Ureter (tissue), 1 donor: ENCODE results near the gene WWTR1. TPM values are rescaled to one million over a fixed set of nuclear protein-coding genes. Genes with fewer than 3 reads are reported as not detected.

Experiments
- DNase-seq: peaks from one replicate; pipeline ENCODE4 v3.0.0-alpha.2; 2020; ENCODE audit warnings: low spot score
- total RNA-seq: library from RNA; stranded (reverse); gene quantifications from one replicate; pipeline ENCODE4 v1.2.4, GENCODE V29; 2023
- donor health status: DM: yes; HTN: yes; CAD: no.

The WWTR1 gene
- total RNA-seq, 1 donor from 2014 or later, result 67.1 TPM

GRCh38 chr3:149534671-149535332, 123.0 kb downstream of the WWTR1 start:
- DNase-seq, result no peak

DNA sequence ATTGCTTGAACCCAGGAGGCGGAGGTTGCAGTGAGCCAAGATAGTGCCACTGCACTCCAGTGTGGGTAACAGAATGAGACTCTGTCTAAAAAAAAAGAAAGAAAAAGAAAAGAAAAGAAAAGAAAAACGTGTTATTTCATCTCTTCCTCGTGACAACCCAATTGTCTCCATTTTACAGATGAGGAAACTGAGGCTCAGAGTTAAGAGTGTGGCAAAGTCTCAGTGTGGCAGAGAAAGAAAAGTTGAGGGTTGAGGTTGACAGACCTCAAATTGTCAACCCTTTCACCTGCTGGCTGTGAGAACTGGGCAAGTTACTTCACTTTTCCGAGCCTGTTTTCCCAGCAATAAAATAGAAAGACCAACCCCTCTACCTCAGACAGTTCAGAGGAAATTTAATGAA, 123.7 kb downstream of the WWTR1 start:
- DNase-seq, result no peak

DNA sequence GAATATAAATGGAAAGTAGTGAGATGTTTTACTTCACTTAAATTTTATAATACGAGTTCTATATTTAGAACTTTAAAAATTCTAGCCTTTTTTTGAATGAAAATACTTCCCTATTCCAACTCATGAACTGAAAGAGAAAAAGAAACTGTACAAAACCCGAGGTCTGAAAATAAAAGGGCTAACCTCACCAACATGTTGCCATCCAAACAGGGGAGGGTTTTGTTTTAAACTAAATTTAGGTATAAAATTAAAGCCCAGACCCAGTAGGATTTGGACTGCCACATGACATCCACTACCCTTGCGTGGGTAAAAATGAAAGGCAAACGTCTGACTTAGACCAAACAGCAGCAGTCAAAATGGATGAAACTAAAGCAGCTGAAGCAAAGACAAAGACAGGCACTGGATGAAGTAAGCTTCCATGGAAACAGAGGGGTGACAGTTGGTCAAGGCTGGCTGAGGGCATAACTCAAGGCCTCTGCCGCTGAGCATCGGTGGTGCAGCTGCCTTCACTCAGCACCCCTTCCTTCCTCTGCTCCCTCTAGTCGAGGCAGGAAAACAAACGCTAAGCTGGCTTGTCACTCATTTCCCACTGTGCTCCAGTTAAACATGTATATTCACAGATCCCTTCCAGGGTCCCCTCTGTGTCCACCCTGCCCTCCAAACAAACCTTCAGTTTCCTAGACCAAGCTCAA, 125.2 kb downstream of the WWTR1 start:
- no peak for DNase-seq

GRCh38 chr3:149529099-149529498, 128.7 kb downstream of the WWTR1 start:
- DNase-seq, result no peak

DNA sequence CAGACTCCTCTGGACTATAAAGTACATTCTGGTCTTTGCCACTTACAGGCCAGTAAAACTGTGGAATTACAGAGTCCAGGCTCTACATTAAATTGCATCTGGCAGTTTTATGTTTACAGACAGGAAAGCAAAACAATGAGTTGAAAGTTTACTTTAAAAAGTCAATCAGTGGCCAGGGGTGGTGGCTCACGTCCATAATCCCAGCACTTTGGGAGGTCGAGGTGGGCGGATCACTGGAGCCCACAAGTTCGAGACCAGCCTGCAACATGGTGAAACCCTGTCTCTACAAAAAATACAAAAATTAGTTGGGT, 129.5 kb downstream of the WWTR1 start:
- DNase-seq, result no peak

DNA sequence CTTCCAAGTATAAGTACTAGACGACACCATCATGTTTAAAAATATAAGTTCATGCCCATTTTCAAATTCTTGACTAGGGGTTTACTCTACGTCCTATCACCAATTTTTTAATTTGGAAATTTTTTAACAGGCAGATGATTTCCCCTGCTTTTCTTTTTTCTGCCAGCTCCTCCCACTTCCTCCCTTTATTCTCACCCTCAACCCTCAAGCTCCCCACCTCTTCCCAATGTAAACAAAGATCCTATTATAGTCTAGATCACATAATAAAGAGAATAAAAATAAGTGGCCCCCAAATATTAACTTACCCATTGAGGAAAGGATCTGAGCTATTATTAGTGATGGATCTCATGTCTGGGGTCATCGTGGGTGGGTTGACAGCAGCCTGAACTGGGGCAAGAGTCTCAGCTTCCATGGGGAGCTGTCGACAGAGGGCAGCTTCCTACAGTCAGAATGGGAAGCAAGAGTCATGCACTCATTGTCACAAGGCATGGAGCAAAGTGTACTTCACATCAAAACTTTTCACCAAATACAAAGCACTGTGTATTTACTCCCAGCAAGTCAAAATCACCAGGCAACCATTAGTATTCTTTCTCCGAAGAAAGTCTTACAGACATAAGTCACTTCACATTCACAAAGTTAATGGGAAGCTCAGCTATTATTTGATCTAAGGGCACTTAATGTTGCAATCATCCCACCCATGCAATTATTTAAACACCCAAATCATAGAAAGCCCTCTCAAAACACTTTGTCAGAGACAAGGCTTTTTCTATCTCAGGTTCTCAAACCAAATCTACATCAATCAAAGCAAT, 130.1 kb downstream of the WWTR1 start:
- DNase-seq, result no peak

DNA sequence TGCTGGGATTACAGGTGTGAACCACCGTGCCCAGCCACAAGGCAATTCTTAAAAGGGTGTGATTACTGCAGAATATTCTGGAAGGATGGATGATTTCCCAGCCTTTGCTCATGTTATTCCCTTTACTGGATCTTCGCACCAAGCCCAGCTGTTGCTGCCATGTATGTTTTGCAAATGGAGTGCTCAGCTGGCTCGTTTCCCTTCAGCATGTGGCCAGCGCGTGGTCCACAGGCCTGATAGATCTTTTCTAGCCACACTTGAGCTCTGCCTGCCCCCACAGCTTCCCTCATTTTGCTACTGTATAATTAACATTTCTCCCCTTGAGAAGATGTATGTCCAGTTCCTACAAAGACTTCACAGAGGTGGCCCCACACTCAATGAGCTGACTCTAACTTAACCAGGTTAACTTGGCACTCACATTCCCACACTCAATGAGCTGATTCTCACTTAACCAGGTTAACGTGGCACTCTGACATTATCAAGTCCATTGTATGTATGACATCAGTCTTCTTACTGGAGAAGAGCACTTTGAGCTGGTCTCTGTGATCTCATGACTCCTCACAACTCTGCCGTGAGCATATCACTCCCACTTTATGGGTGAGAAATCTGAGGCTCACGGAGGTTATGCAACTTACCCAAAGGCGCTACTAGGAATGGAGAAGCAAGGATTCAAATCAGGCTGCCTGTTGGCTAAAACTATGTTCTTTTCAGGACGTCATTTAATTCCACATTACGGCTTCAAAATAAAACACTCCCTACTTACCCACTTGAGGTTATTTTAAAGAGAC, 134.1 kb downstream of the WWTR1 start:
- no peak for DNase-seq

DNA sequence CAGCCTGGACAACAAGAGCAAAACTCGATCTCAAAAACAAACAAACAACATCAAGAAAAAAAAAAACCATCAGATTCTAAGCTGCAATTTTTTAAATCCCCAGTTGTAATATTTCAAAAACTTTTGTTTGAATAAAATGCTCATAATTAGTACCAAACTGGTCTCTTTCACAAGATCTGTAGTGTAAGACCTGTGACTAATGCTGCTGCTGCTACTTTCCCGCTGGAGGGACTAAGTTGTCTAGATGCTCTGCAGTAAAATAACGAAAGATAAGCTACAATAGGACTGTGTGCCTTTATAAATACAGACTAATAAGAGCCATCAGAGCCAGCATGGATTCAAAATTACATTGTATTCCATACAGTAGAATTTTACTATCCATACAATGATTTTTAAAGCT, 137.9 kb downstream of the WWTR1 start:
- no peak for DNase-seq

GRCh38 chr3:149516920-149517319, 140.9 kb downstream of the WWTR1 start:
- no peak for DNase-seq

GRCh38 chr3:149515249-149515648, 142.6 kb downstream of the WWTR1 start:
- DNase-seq, result no peak

GRCh38 chr3:149514471-149514870, 143.4 kb downstream of the WWTR1 start:
- no peak for DNase-seq

GRCh38 chr3:149512073-149512782, 145.6 kb downstream of the WWTR1 start:
- DNase-seq, result peak; percentile 72

DNA sequence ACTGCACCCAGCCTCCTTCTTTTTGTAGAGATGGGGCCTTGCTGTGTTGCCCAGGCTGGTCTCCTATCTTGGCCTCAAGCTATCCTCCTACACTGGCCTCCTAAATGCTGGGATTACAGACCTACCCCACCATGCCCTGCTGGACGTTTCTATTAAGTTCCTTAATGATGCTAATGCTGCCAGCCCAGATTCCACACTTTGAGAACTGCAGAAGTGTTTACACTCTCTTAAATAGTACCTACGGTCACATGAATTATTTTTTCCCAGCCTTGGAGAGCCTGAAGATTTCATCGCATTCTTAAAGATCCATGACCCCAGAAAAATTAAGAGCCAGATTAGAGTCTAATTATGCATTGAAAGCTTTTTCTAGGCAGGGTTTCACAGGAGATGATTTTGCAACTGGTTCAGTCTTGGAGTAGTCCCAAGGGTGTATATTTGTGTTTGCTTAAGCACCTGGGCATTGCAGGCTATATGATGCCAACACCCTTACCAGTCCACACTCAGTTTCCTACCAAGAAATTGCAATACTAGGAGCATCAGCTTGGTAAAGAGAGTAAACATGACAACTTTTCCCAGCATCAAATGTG, 146.7 kb downstream of the WWTR1 start:
- no peak for DNase-seq

DNA sequence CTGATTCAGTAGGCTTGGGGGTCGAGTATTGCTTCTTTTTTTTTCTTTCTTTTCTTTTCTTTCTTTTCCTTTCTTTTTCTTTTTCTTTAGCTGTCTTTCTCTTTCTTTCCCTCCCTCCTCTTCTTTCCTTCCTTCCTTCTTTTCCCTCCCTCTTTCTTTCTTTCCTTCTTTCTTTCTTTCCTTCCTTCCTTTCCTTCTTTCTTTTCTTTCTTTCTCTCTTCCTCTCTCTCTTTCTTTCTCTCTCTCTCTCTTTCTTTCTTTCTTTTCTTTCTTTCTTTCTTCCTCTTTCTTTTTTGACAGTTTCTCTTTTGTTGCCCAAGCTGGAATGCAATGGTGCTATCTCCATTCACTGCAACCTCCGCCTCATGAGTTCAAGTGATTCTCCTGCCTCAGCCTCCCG, 147.3 kb downstream of the WWTR1 start:
- no peak for DNase-seq

- DNase-seq, result no peak
Observed at GRCh38 chr3:149509526-149509925, 148.3 kb downstream of the WWTR1 start.

DNA sequence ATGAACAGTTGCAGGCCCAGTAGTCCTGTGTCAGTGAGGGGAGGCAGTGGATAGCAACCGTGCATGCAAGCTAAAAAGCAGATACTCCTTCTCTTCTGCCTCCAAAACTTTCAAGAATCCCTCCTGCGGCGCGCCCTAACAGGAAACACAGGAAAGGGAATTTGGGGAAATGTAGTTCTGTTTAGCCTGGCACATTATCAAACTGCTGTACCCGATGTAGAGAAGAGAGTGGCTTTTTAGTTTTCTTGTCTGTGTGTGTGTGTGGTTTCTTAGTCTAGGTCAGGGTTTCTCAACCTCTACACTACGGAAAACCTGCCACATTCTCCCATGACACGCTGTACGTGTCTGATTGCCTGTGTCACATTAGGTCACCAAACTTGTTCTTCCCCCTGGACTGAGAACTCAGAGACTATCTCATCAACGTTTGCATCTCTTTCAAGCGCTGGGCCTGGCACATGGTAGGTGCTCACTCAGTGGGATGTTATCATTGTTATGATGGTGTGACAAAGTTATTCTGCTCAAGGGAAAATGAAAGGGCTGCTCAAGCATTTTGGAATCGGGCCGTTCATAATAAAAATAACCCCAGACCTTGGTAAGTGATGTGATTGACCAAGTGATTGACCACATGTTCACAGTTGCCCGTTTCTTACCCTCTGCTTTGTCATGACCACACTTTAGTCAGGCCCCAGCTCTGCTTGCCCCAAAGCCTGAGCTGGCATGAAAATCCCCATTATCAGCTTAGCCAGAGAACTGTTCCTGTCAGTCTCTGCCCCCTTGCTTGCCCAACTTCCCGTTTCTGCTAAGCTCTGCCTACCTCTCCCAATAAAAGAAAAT, 150.1 kb downstream of the WWTR1 start:
- no peak for DNase-seq

GRCh38 chr3:149506965-149507364, 150.9 kb downstream of the WWTR1 start:
- no peak for DNase-seq

- no peak for DNase-seq
Observed at GRCh38 chr3:149506540-149506939, 151.3 kb downstream of the WWTR1 start.

GRCh38 chr3:149502438-149502837, 155.4 kb downstream of the WWTR1 start:
- DNase-seq, result no peak

GRCh38 chr3:149501524-149501923, 156.3 kb downstream of the WWTR1 start:
- no peak for DNase-seq
